Measurements from ENCODE around the gene GUCD1. TPM values are rescaled to one million over a fixed set of nuclear protein-coding genes. Genes with fewer than 3 reads are reported as not detected.
"Not testable (repeated sequence)": the region's sequence is repeated elsewhere in the genome, so short reads cannot be mapped to it uniquely, and the experiment has no call there.

The GUCD1 gene
- total RNA-seq: 10 to 100 TPM; 51.6 to 89.7 (median 74.2) TPM

GRCh38 chr22:24554313-24555164 is at the start of gene GUCD1:
Gene GUCD1 (minus strand): TSS chr22:24555138. CDS start chr22:24554991, 147 bp downstream.
- H3K4me3 ChIP-seq (replicated peaks in 1 of 3): peak within 1 kb of the TSS; percentile 77 to 99 (median 97)
- H3K27me3 ChIP-seq: no peaks in the 10 kb centered on the region
- H3K9me3 ChIP-seq: no peaks in the 10 kb centered on the region
- H3K36me3 ChIP-seq: peaks cover 8 to 11% of the 10 kb centered on the region in 2 donors
- peak; percentile 11 to 30 for DNase-seq
- 0 to 3% methylated on average over 14 to 15 of the region's 64 CpGs for WGBS, 2 donors
- H3K4me1 ChIP-seq: peaks cover 22 to 27% of the 10 kb centered on the region in 2 donors
- H3K27ac ChIP-seq: peak within 1 kb of the TSS; percentile 91 to 99 (median 98)
- intact Hi-C loops (cut with DNase I): no loop called here
- TF ChIP-seq, protein P1, sequence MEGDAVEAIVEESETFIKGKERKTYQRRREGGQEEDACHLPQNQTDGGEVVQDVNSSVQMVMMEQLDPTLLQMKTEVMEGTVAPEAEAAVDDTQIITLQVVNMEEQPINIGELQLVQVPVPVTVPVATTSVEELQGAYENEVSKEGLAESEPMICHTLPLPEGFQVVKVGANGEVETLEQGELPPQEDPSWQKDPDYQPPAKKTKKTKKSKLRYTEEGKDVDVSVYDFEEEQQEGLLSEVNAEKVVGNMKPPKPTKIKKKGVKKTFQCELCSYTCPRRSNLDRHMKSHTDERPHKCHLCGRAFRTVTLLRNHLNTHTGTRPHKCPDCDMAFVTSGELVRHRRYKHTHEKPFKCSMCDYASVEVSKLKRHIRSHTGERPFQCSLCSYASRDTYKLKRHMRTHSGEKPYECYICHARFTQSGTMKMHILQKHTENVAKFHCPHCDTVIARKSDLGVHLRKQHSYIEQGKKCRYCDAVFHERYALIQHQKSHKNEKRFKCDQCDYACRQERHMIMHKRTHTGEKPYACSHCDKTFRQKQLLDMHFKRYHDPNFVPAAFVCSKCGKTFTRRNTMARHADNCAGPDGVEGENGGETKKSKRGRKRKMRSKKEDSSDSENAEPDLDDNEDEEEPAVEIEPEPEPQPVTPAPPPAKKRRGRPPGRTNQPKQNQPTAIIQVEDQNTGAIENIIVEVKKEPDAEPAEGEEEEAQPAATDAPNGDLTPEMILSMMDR (IDR thresholded peaks at IDR 0.05): no peak
- TF ChIP-seq POLR2A (IDR thresholded peaks at IDR 0.05): peak; percentile 56 to 75

- H3K27ac ChIP-seq: peak overlapping the region; percentile 76 to 88 (median 82)
- TF ChIP-seq, protein P1 (IDR thresholded peaks at IDR 0.05): peak in 1 of 6 experiments; percentile 5
- WGBS, 2 donors: 11 to 22% methylated on average over 6 to 18 of the region's 18 CpGs
These were observed 49.1 kb upstream of the GUCD1 start for GRCh38 chr22:24603770-24604629.

GRCh38 chr22:24602847-24603769 is 48.2 kb upstream of the GUCD1 start, which contains the start of gene GGT1:
Gene GGT1 (plus strand): TSS chr22:24603193. CDS start chr22:24611082, 7,889 bp downstream.
- H3K36me3 ChIP-seq; intact Hi-C loops (cut with DNase I); H3K27me3 ChIP-seq; H3K4me3 ChIP-seq (replicated peaks in 1 of 3); H3K9me3 ChIP-seq: not testable (repeated sequence)
- H3K27ac ChIP-seq: peak within 1 kb of the TSS; percentile 82 to 91 (median 88)
- WGBS, 2 donors: 37 to 58% methylated on average over 12 to 14 of the region's 22 CpGs
- H3K4me1 ChIP-seq: peaks cover 38 to 48% of the 10 kb centered on the region in 2 donors
- DNase-seq: peak; percentile 67 to 78

More at GRCh38 chr22:24603770-24604629, 49.1 kb upstream of the GUCD1 start:
- H3K36me3 ChIP-seq; H3K4me3 ChIP-seq (replicated peaks in 1 of 3); DNase-seq; intact Hi-C loops (cut with DNase I); H3K9me3 ChIP-seq; H3K27me3 ChIP-seq: not testable (repeated sequence)
- H3K4me1 ChIP-seq: peaks cover 35 to 44% of the 10 kb centered on the region in 2 donors

- H3K9me3 ChIP-seq; intact Hi-C loops (cut with DNase I); H3K36me3 ChIP-seq; H3K4me3 ChIP-seq (replicated peaks in 1 of 3); H3K27me3 ChIP-seq; DNase-seq: not testable (repeated sequence)
- H3K4me1 ChIP-seq: peaks cover 38 to 48% of the 10 kb centered on the region in 2 donors
- peak overlapping the region; percentile 81 to 91 (median 82) for H3K27ac ChIP-seq
- WGBS, 2 donors: 74 to 84% methylated on average over 10 to 11 of the region's 11 CpGs
These were observed 47.3 kb upstream of the GUCD1 start for GRCh38 chr22:24602105-24602749.
